Adrenal gland (tissue), 12 donors: ENCODE measurements around the gene BCL7B. TPM values are rescaled to one million over a fixed set of nuclear protein-coding genes. Genes with fewer than 3 reads are reported as not detected.
"Not testable (repeated sequence)": the region's sequence is repeated elsewhere in the genome, so short reads cannot be mapped to it uniquely, and the experiment has no call there.

Source experiments
- DNase-seq, 7 donors: peaks; one replicate each; pipeline ENCODE4 v3.0.0-alpha.2; 2019 to 2020
- H3K27ac ChIP-seq, 5 donors: fragments of 200-600 bp; sonication (generic) in 4 of 5; 1 replicate in 3 of 5; 2 replicates in 2 of 5; pipeline versions ENCODE4 v1.5.1 to v1.8.0; 2016 to 2020; ENCODE audit warnings: mild to moderate bottlenecking in 1 of 5
- H3K27me3 ChIP-seq: fragments of 200-600 bp; 2 replicates; pipeline ENCODE4 v1.8.0; 2021
- H3K36me3 ChIP-seq, 2 donors: fragments of 200-600 bp; replicated peaks in 1 of 2; 1 replicate in 1 of 2; 2 replicates in 1 of 2; pipeline versions ENCODE4 v1.5.1 to v1.8.0; 2018 to 2022
- H3K4me1 ChIP-seq, 2 donors: fragments of 200-600 bp; replicated peaks in 1 of 2; 1 replicate in 1 of 2; 2 replicates in 1 of 2; pipeline versions ENCODE4 v1.5.1 to v1.8.0; 2018 to 2021
- H3K4me3 ChIP-seq, 4 donors: fragments of 200-600 bp; sonication (generic) in 3 of 4; one replicate each; pipeline ENCODE4 v1.5.1; 2016 to 2018
- H3K9me3 ChIP-seq, 3 donors: fragments of 200-600 bp; sonication (generic) in 1 of 3; replicated peaks in 1 of 3; 1 replicate in 2 of 3; 2 replicates in 1 of 3; pipeline versions ENCODE4 v1.5.1 to v1.8.0; 2016 to 2021
- POLR2A ChIP-seq, 2 donors: fragments of 450-650 bp; IDR thresholded peaks; one replicate each; pipeline ENCODE4 v1.6.1; 2017; ENCODE audit warnings: antibody characterized with exemption in 2 of 2, mild to moderate bottlenecking in 2 of 2, moderate library complexity in 1 of 2
- WGBS, 4 donors: extraction: QIAGEN DNeasy Blood & Tissue Kit in 2 of 4; methylation state at CpG; one replicate each; pipeline versions ENCODE4 v1.1.5 to v1.1.7; 2013 to 2017; 5-methylcytosine and 5-hydroxymethylcytosine counted together
- intact Hi-C, 2 donors: fragments of 100-400 bp; cut with DNase I; formaldehyde crosslinking; loops; one replicate each; pipeline versions ENCODE4 v1.14.1 to v1.15.0; 2022 to 2023
- polyA plus RNA-seq, 3 donors: library from polyadenylated mRNA; stranded (reverse); fragments of 200-250 nt in 2 of 3; fragments of 350-450 nt in 1 of 3; fragmentation: Illumina TruSeq in 1 of 3; extraction: RNeasy Lipid Tissue Mini Kit (QIAGEN cat#74804) in 1 of 3; gene quantifications; one replicate each; pipeline ENCODE4 v1.2.3, GENCODE V29; 2013 to 2014
- total RNA-seq, 9 donors: library from RNA; depleted of rRNA in 4 of 9; stranded (reverse); fragments of >200 nt in 4 of 9; fragments of 120-200 nt in 1 of 9; fragmentation: NEBNext Ultra II Directional in 1 of 9; extraction: Animal tissue kit (Norgen Biotek cat#: 25700) in 1 of 9; gene quantifications; one replicate each; pipeline versions ENCODE4 v1.1.0 to v1.2.4, GENCODE V29; 2013 to 2023
- TF ChIP-seq, protein P1 (sequence below), 6 experiments: fragments of 450-650 bp in 4 of 6; fragments of 200-600 bp in 2 of 6; sonication (generic) in 1 of 6; IDR thresholded peaks; 1 replicate in 5 of 6; 2 replicates in 1 of 6; pipeline versions ENCODE4 v1.5.1 to v1.8.0; 2016 to 2021; ENCODE audit warnings: antibody characterized with exemption in 6 of 6, mild to moderate bottlenecking in 2 of 6, moderate library complexity in 1 of 6
- donor health status: healthy with polysubstance abuse.
- donor health status: Bipolar disorder and iron deficiency.
- donor health status: DM: yes; HTN: yes; CAD: no.
- donor health status: DM: no; HTN: no; CAD: no.
- donor health status: DM: no; HTN: no; CAD: no.
- donor health status: DM: yes; HTN: yes; CAD: no.

Gene BCL7B
- total and polyA plus RNA-seq, 12 donors = 19.0 to 97.9 (median 70.3) TPM

- H3K27ac ChIP-seq = no peak overlapping the region
- H3K27me3 ChIP-seq = no peaks in the 10 kb centered on the region
- H3K4me1 ChIP-seq = peaks cover 6 to 22% of the 10 kb centered on the region in 2 donors
- DNase-seq = peak in 1 of 7 donors; percentile 49
- no peak overlapping the region for H3K4me3 ChIP-seq
- no peaks in the 10 kb centered on the region for H3K9me3 ChIP-seq
- H3K36me3 ChIP-seq = peaks cover 0 to 98% of the 10 kb centered on the region in 2 donors
- intact Hi-C loops = no loop called here
- 80 to 98% (median 88%) methylated on average over 1 to 2 of the region's 2 CpGs for WGBS, 4 donors
- no peak for TF ChIP-seq POLR2A (IDR thresholded peaks at IDR 0.05)
- TF ChIP-seq, protein P1, sequence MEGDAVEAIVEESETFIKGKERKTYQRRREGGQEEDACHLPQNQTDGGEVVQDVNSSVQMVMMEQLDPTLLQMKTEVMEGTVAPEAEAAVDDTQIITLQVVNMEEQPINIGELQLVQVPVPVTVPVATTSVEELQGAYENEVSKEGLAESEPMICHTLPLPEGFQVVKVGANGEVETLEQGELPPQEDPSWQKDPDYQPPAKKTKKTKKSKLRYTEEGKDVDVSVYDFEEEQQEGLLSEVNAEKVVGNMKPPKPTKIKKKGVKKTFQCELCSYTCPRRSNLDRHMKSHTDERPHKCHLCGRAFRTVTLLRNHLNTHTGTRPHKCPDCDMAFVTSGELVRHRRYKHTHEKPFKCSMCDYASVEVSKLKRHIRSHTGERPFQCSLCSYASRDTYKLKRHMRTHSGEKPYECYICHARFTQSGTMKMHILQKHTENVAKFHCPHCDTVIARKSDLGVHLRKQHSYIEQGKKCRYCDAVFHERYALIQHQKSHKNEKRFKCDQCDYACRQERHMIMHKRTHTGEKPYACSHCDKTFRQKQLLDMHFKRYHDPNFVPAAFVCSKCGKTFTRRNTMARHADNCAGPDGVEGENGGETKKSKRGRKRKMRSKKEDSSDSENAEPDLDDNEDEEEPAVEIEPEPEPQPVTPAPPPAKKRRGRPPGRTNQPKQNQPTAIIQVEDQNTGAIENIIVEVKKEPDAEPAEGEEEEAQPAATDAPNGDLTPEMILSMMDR (IDR thresholded peaks at IDR 0.05) = no peak
These were observed 53.5 kb downstream of the BCL7B start for GRCh38 chr7:73504017-73504416.

DNA sequence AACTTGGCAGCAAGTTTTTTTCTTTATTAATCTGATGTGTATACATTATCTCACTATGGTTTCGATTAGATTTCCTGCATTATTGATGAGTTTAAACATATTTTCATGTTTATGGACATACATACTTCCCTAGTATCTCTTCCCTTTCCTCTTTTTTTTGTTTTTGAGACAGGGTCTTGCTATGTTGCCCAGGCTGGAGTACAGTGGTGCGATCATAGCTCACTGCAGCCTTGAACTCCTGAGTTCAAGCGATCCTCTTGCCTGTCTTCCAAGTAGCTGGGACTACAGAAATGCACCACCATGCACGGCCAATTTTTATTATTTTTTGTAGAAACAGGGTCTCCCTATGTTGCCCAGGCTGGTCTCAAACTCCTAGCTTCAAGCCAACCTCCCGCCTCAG lies 54.3 kb downstream of the BCL7B start:
- 92 to 95% (median 93%) methylated on average over 5 of the region's 5 CpGs for WGBS, 4 donors
- Histone ChIP-seq H3K27me3 (no peaks in the 10 kb centered on the region), H3K27ac (no peak overlapping the region), H3K36me3 (peaks cover 0 to 98% of the 10 kb centered on the region in 2 donors), H3K4me3 (no peak overlapping the region), H3K4me1 (peaks cover 6 to 22% of the 10 kb centered on the region in 2 donors), H3K9me3 (no peaks in the 10 kb centered on the region)
- TF ChIP-seq, protein P1 (IDR thresholded peaks at IDR 0.05) = no peak
- no peak for TF ChIP-seq POLR2A (IDR thresholded peaks at IDR 0.05)
- intact Hi-C loops = no loop called here
- no peak for DNase-seq

DNA sequence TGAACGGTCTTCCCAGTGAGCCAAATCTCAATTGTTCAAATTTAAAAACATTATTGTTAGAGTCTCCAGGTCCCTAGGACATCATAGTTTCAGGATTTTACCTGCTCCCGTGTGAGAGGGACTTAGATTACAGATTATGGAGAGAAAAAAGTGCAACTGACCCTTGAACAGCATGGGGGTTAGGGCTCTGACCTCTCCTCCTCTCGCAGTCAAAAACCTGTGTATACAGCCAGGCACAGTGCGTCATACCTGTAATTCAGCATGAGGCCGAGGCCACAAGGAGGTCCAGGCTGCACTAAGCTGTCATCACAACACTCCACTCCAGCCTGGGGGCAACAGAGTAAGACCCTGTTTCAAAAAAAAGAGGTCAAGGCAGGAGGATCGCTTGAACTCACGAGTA lies 60.9 kb downstream of the BCL7B start:
- Histone ChIP-seq H3K36me3 (peaks cover 0 to 90% of the 10 kb centered on the region in 2 donors), H3K4me1 (peaks cover 6 to 10% of the 10 kb centered on the region in 2 donors)

GRCh38 chr7:73495507-73495906 lies 62.0 kb downstream of the BCL7B start:
- DNase-seq, H3K4me3 ChIP-seq, H3K9me3 ChIP-seq, H3K4me1 ChIP-seq, H3K27ac ChIP-seq, H3K27me3 ChIP-seq, intact Hi-C loops: not testable (repeated sequence)
- 95 to 98% (median 98%) methylated on average over 2 of the region's 2 CpGs for WGBS, 4 donors
- peaks cover 0 to 88% of the 10 kb centered on the region in 2 donors for H3K36me3 ChIP-seq

More for the DNA sequence above, 60.9 kb downstream of the BCL7B start:
- Histone ChIP-seq H3K4me3 (no peak overlapping the region), H3K9me3 (no peaks in the 10 kb centered on the region), H3K27me3 (no peaks in the 10 kb centered on the region), H3K27ac (no peak overlapping the region)
- DNase-seq = no peak
- WGBS, 4 donors = 85 to 99% (median 92%) methylated on average over 7 of the region's 7 CpGs
- intact Hi-C loops = no loop called here
- TF ChIP-seq, protein P1 (IDR thresholded peaks at IDR 0.05) = no peak
- no peak for TF ChIP-seq POLR2A (IDR thresholded peaks at IDR 0.05)

- Histone ChIP-seq H3K36me3 (peaks cover 4 to 84% of the 10 kb centered on the region in 2 donors), H3K4me3 (no peak overlapping the region), H3K27ac (no peak overlapping the region), H3K27me3 (no peaks in the 10 kb centered on the region), H3K9me3 (no peaks in the 10 kb centered on the region), H3K4me1 (peaks cover 0 to 3% of the 10 kb centered on the region in 2 donors)
- intact Hi-C loops = no loop called here
- TF ChIP-seq POLR2A (IDR thresholded peaks at IDR 0.05) = no peak
- TF ChIP-seq, protein P1 (IDR thresholded peaks at IDR 0.05) = no peak
- DNase-seq = no peak
These were observed 67.5 kb downstream of the BCL7B start for GRCh38 chr7:73489976-73490375.
